HG02943 (cell line): ENCODE measurements around the gene TRERF1.

ENCODE experiments used
- ATAC-seq: cut with Tn5 transposase; IDR thresholded peaks from one replicate; pipeline ENCODE4 v1.9.1; 2021; ENCODE audit warnings: mild to moderate bottlenecking, low read depth, moderate library complexity; ENCODE audit not compliant: unreplicated experiment

TRERF1 gene

GRCh38 chr6:42176981-42177380 is 274.7 kb downstream of the TRERF1 start:
- ATAC-seq = no peak

GRCh38 chr6:42175860-42176259 is 275.9 kb downstream of the TRERF1 start:
- ATAC-seq = no peak
